GM12878 (cell line): ENCODE measurements around the gene LTA. TPM values are rescaled to one million over a fixed set of nuclear protein-coding genes. Genes with fewer than 3 reads are reported as not detected.

Experiments used
- ATAC-seq: fragments of 200-7000 bp; cut with Tn5 transposase; 3 replicates; pipeline ENCODE4 v1.9.1; 2020; ENCODE audit warnings: mild to moderate bottlenecking, moderate library complexity
- BruUV-seq: library from RNA; stranded (reverse); fragments of 400-500 nt; replicated peaks from 2 replicates; lab custom pipeline; 2021; lab: Mats Ljungman, UMichigan
- CTCF ChIA-PET: fragments of 300-600 bp; sonication (Branson Sonifier 250); formaldehyde crosslinking; extraction: SDS; loops from one replicate; lab custom pipeline; 2021; ENCODE audit warnings: inconsistent platforms; lab: Yijun Ruan, JAX
- POLR2A ChIA-PET: fragments of 350-600 bp; formaldehyde crosslinking; extraction: SDS; loops from one replicate; lab custom pipeline; 2021; ENCODE audit warnings: inconsistent platforms; lab: Charles Lee
- RAD21 ChIA-PET: fragments of 300-600 bp; sonication (Branson Sonifier 250); formaldehyde crosslinking; loops from one replicate; lab custom pipeline; 2023; ENCODE audit warnings: antibody characterized with exemption; ENCODE audit not compliant: unreplicated experiment; lab: Charles Lee
- SMC1A ChIA-PET: fragments of 300-600 bp; sonication (Branson Sonifier 250); formaldehyde crosslinking; loops from one replicate; lab custom pipeline; 2023; ENCODE audit not compliant: unreplicated experiment, uncharacterized antibody; lab: Charles Lee
- DNase-seq: peaks from one replicate; pipeline ENCODE4 v3.0.0-alpha.2; 2011; ENCODE audit warnings: low read depth, low spot score
- FAIRE-seq: peaks from 3 replicates; lab custom pipeline; 2011; peaks lifted over from hg19 to GRCh38; lab: Jason Lieb, UNC
- H2AFZ ChIP-seq: 2 replicates; pipeline ENCODE4 v1.6.0; 2011; ENCODE audit warnings: low read depth, low read length, control low read depth; ENCODE audit not compliant: control insufficient read depth
- H3K27ac ChIP-seq: 2 replicates; pipeline ENCODE4 v1.5.1; 2011; ENCODE audit warnings: control low read depth; ENCODE audit not compliant: control insufficient read depth, insufficient read depth
- H3K27me3 ChIP-seq, 2 experiments: replicated peaks in 1 of 2; 2 replicates each; pipeline versions ENCODE4 v1.6.0 to v1.6.1; 2011; ENCODE audit warnings: low read length in 1 of 2; ENCODE audit not compliant: control insufficient read depth in 2 of 2, insufficient read depth in 2 of 2
- H3K36me3 ChIP-seq, 2 experiments: 2 replicates each; pipeline ENCODE4 v1.5.1; 2011; ENCODE audit warnings: low read length in 1 of 2; ENCODE audit not compliant: control insufficient read depth in 2 of 2, insufficient read depth in 2 of 2
- H3K4me1 ChIP-seq: 2 replicates; pipeline ENCODE4 v1.6.1; 2011; ENCODE audit warnings: mild to moderate bottlenecking, low read length, moderate library complexity, mixed read lengths; ENCODE audit not compliant: control insufficient read depth, insufficient read depth
- H3K4me2 ChIP-seq: 2 replicates; pipeline ENCODE4 v1.6.0; 2011; ENCODE audit warnings: control low read depth; ENCODE audit not compliant: control insufficient read depth, insufficient read depth
- H3K4me3 ChIP-seq: fragments of 200-600 bp; sonication (generic); 2 replicates; pipeline ENCODE4 v1.5.1; 2016
- H3K79me2 ChIP-seq: 2 replicates; pipeline ENCODE4 v1.6.0; 2011; ENCODE audit warnings: low read length; ENCODE audit not compliant: control insufficient read depth, insufficient read depth
- H3K9ac ChIP-seq: 2 replicates; pipeline ENCODE4 v1.8.0; 2011; ENCODE audit warnings: low read length, control low read depth, mixed read lengths; ENCODE audit not compliant: control insufficient read depth, insufficient read depth
- H3K9me3 ChIP-seq: replicated peaks from 3 replicates; pipeline ENCODE4 v1.5.1; 2011; ENCODE audit warnings: mild to moderate bottlenecking, low read length; ENCODE audit not compliant: control insufficient read depth, insufficient read depth
- H4K20me1 ChIP-seq: 2 replicates; pipeline ENCODE4 v1.6.0; 2011; ENCODE audit not compliant: control insufficient read depth, insufficient read depth
- BRCA1 ChIP-seq: IDR thresholded peaks from 2 replicates; pipeline ENCODE4 v1.6.1; 2011; ENCODE audit warnings: low read depth, low read length, improper control_type of control experiment
- CBX5 ChIP-seq: sonication (generic); IDR thresholded peaks from 2 replicates; pipeline ENCODE4 v1.6.1; 2016; ENCODE audit warnings: low read depth, moderate library complexity, mild to moderate bottlenecking, inconsistent platforms
- CHD1 ChIP-seq: IDR thresholded peaks from 2 replicates; pipeline ENCODE4 v1.6.1; 2012; ENCODE audit warnings: low read depth, low read length, improper control_type of control experiment
- CHD4 ChIP-seq: fragments of 200-600 bp; sonication (generic); IDR thresholded peaks from 2 replicates; pipeline ENCODE4 v1.6.1; 2016; ENCODE audit warnings: mild to moderate bottlenecking
- EZH2 ChIP-seq: IDR thresholded peaks from 2 replicates; pipeline ENCODE4 v1.6.1; 2012; ENCODE audit warnings: low read depth, mild to moderate bottlenecking, control low read depth, inconsistent platforms, low read length, borderline replicate concordance; ENCODE audit not compliant: control insufficient read depth
- FOS ChIP-seq: IDR thresholded peaks from 3 replicates; pipeline ENCODE4 v1.6.1; 2011; ENCODE audit warnings: borderline replicate concordance; ENCODE audit not compliant: insufficient read length; ENCODE audit errors: extremely low read depth
- GABPA ChIP-seq: IDR thresholded peaks from 2 replicates; pipeline ENCODE4 v1.6.1; 2014; ENCODE audit warnings: antibody characterized with exemption, low read depth, mild to moderate bottlenecking, inconsistent platforms
- IKZF2 ChIP-seq, 2 experiments: fragments of 450-650 bp; IDR thresholded peaks; 2 replicates each; pipeline ENCODE4 v1.6.1; 2017; ENCODE audit warnings: mild to moderate bottlenecking in 2 of 2, moderate library complexity in 2 of 2
- SIX5 ChIP-seq: IDR thresholded peaks from 2 replicates; pipeline ENCODE4 v1.6.1; 2011; ENCODE audit warnings: mild to moderate bottlenecking, low read depth, low read length, moderate library complexity; ENCODE audit not compliant: severe bottlenecking
- SUZ12 ChIP-seq: fragments of 200-600 bp; sonication (generic); IDR thresholded peaks from one replicate; pipeline ENCODE4 v1.6.1; 2018; ENCODE audit warnings: antibody characterized with exemption, mild to moderate bottlenecking; ENCODE audit not compliant: unreplicated experiment
- WGBS: methylation state at CpG from one replicate; pipeline ENCODE4 v1.1.6; 2016; ENCODE audit warnings: low lambda C conversion rate; ENCODE audit not compliant: insufficient replicate concordance, insufficient coverage; ENCODE audit errors: missing lambda C conversion rate; 5-methylcytosine and 5-hydroxymethylcytosine counted together
- in situ Hi-C: fragments of 300-500 bp; cut with MboI; formaldehyde crosslinking; loops from 9 replicates; pipeline ENCODE4 v1.14.3; 2018; ENCODE audit warnings: mixed read lengths
- intact Hi-C: fragments of 100-400 bp; cut with micrococcal nuclease; formaldehyde crosslinking; loops from one replicate; pipeline ENCODE4 v1.14.2; 2022; ENCODE audit not compliant: unreplicated experiment
- polyA plus RNA-seq, 11 experiments: library from polyadenylated mRNA; depleted of rRNA in 4 of 11; unstranded in 6 of 11; stranded (reverse) in 5 of 11; fragments of >200 nt; fragmentation: Nextera tagmentation in 4 of 11; fragmentation: Illumina TruSeq in 1 of 11; extraction: Ambion mirVana in 4 of 11; extraction: Trizol in 1 of 11; gene quantifications; 1 replicate in 1 of 11; 2 replicates in 10 of 11; pipeline versions ENCODE4 v1.2.1 to v1.2.3, GENCODE V29; 2011 to 2016; ENCODE audit warnings: inconsistent platforms in 2 of 11, missing spikeins in 2 of 11, low read depth in 1 of 11
- total RNA-seq, 4 experiments: library from RNA; depleted of rRNA in 3 of 4; stranded (reverse); fragments of >200 nt in 3 of 4; fragmentation: Illumina TruSeq in 1 of 4; extraction: Trizol in 1 of 4; gene quantifications; 2 replicates each; pipeline versions ENCODE4 v1.2.1 to v1.2.3, GENCODE V29; 2013 to 2021
- TF ChIP-seq, protein P1 (sequence below): fragments of 450-650 bp; formaldehyde crosslinking; IDR thresholded peaks from 2 replicates; pipeline ENCODE4 v1.4.0; 2020; ENCODE audit warnings: mild to moderate bottlenecking, moderate library complexity
- TF ChIP-seq, protein P2 (sequence below): fragments of 450-650 bp; IDR thresholded peaks from 2 replicates; pipeline ENCODE4 v1.6.1; 2017; ENCODE audit warnings: low read depth, mild to moderate bottlenecking, moderate library complexity
- TF ChIP-seq, protein P3 (sequence below): fragments of 450-650 bp; IDR thresholded peaks from 2 replicates; pipeline ENCODE4 v1.6.1; 2016; ENCODE audit warnings: mild to moderate bottlenecking

The LTA gene
- total and polyA plus RNA-seq, 10 of the 15 experiments (the other 5 are each of a cell fraction or from before 2014, with no cell fraction given), result 27.5 to 100 (median 75.1) TPM

DNA sequence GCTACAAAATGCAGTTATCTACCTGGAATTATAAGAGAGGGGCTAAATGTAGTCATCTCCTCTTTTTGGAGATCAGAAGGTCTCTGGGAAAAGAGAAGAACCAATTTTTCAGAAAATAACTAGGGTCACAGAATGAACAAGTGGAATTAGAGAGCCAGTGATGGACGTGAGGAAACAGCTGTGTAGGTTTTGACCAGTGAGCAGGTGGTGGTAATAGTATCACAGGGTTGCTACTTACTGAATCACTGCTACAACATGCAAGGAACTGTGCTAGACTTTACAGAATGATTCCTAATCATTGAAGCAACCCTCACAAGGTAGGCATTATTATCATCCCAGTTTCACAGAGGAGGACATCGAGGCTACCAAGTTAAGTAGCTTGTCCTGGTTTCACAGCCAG, 27.4 kb upstream of the LTA start (continued):
- TF ChIP-seq EZH2, result no peak

DNA sequence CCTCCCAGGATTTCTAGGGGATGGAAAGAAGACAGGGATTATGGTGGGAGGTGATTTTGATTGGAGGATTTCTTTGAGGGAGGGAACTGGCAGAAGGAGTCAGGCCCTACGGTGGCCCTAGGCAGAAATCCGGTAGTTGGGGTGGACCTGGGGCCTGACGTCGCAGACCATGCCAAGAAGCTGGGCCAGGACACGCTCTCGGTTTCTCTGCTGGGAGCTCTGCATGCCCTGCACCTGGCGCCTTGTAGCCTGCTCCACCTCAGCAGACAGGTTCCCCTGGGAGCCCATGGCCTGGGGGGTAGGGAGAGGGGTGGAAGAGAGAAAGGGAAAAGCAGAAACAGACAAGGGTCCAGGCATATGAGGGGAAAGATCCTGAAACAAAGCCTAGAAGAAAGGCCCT, 26.8 kb upstream of the LTA start:
- Histone ChIP-seq H3K9me3 (no peaks in the 10 kb centered on the region), H2AFZ (no peak overlapping the region), H4K20me1 (peaks cover 3% of the 10 kb centered on the region; the same call in 1 of the 2 replicates), H3K4me3 (no peak overlapping the region), H3K27ac (no peak overlapping the region), H3K9ac (no peak overlapping the region), H3K4me1 (peaks cover 16% of the 10 kb centered on the region; the same call in 1 of the 2 replicates), H3K79me2 (peaks cover 39% of the 10 kb centered on the region), H3K27me3 (no peaks in the 10 kb centered on the region), H3K4me2 (no peak overlapping the region), H3K36me3 (peaks cover 0 to 2% of the 10 kb centered on the region in 2 experiments; a peak in 2 of 4 replicates)
- ChIA-PET POLR2A (interaction anchor here (0.6 kb wide), 1 partner anchor 64 kb away, joined by 3 read pairs; no protein-coding TSS in a partner anchor), RAD21 (interaction anchor here (4.5 to 16.9 kb wide), 4 partner anchors 14 to 51 kb away, joined by 32 to 668 read pairs (median 330); partner anchors contain the start of genes LST1, LTB, NCR3 and TNF), SMC1A (interaction anchor here (1.4 to 34.7 kb wide), 2 partner anchors 39 to 70 kb away, joined by 5 to 1989 read pairs; partner anchors contain the start of genes AIF1, LST1, LTA and LTB), CTCF (interaction anchor here (0.8 to 34.8 kb wide), 4 partner anchors 43 to 407 kb away, joined by 3 to 2098 read pairs (median 3); partner anchors contain the start of genes LST1, LTB, NCR3 and TNF)
- intact Hi-C loops (loop anchor here (10.0 kb wide), 1 partner anchor 360 kb away; the partner anchor contains the start of gene ZBTB12), in situ Hi-C loops (loop anchor here (5.0 to 10.0 kb wide), 2 partner anchors 52 to 290 kb away; no protein-coding TSS in a partner anchor)
- BruUV-seq, result no TSS peak
- no peak for DNase-seq
- no peak for ATAC-seq
- FAIRE-seq, result no peak
- WGBS, result 32% methylated on average over 7 of the region's 7 CpGs
- TF ChIP-seq, protein P1, sequence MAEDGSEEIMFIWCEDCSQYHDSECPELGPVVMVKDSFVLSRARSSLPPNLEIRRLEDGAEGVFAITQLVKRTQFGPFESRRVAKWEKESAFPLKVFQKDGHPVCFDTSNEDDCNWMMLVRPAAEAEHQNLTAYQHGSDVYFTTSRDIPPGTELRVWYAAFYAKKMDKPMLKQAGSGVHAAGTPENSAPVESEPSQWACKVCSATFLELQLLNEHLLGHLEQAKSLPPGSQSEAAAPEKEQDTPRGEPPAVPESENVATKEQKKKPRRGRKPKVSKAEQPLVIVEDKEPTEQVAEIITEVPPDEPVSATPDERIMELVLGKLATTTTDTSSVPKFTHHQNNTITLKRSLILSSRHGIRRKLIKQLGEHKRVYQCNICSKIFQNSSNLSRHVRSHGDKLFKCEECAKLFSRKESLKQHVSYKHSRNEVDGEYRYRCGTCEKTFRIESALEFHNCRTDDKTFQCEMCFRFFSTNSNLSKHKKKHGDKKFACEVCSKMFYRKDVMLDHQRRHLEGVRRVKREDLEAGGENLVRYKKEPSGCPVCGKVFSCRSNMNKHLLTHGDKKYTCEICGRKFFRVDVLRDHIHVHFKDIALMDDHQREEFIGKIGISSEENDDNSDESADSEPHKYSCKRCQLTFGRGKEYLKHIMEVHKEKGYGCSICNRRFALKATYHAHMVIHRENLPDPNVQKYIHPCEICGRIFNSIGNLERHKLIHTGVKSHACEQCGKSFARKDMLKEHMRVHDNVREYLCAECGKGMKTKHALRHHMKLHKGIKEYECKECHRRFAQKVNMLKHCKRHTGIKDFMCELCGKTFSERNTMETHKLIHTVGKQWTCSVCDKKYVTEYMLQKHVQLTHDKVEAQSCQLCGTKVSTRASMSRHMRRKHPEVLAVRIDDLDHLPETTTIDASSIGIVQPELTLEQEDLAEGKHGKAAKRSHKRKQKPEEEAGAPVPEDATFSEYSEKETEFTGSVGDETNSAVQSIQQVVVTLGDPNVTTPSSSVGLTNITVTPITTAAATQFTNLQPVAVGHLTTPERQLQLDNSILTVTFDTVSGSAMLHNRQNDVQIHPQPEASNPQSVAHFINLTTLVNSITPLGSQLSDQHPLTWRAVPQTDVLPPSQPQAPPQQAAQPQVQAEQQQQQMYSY (CRISPR knock-in tag), result no peak
- TF ChIP-seq, protein P2, sequence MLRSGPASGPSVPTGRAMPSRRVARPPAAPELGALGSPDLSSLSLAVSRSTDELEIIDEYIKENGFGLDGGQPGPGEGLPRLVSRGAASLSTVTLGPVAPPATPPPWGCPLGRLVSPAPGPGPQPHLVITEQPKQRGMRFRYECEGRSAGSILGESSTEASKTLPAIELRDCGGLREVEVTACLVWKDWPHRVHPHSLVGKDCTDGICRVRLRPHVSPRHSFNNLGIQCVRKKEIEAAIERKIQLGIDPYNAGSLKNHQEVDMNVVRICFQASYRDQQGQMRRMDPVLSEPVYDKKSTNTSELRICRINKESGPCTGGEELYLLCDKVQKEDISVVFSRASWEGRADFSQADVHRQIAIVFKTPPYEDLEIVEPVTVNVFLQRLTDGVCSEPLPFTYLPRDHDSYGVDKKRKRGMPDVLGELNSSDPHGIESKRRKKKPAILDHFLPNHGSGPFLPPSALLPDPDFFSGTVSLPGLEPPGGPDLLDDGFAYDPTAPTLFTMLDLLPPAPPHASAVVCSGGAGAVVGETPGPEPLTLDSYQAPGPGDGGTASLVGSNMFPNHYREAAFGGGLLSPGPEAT, result no peak
- TF ChIP-seq CHD1 (no peak), SUZ12 (no peak), CHD4 (no peak), CBX5 (no peak), FOS (no peak), BRCA1 (no peak), IKZF2 (IDR thresholded peaks at IDR 0.05) (no peak), SIX5 (no peak), GABPA (no peak)
- TF ChIP-seq, protein P3, sequence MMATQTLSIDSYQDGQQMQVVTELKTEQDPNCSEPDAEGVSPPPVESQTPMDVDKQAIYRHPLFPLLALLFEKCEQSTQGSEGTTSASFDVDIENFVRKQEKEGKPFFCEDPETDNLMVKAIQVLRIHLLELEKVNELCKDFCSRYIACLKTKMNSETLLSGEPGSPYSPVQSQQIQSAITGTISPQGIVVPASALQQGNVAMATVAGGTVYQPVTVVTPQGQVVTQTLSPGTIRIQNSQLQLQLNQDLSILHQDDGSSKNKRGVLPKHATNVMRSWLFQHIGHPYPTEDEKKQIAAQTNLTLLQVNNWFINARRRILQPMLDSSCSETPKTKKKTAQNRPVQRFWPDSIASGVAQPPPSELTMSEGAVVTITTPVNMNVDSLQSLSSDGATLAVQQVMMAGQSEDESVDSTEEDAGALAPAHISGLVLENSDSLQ, result no peak
